Measurements from ENCODE around the gene GATAD2A. TPM values are rescaled to one million over a fixed set of nuclear protein-coding genes. Genes with fewer than 3 reads are reported as not detected.

The GATAD2A gene
- total and polyA plus RNA-seq, 2 of the 13 experiments (the other 11 are each of a cell fraction or from before 2014, with no cell fraction given) = 16.8 to 28.6 TPM

GRCh38 chr19:19513682-19514081 is 108.2 kb downstream of the GATAD2A start:
- intact Hi-C loops (cut with micrococcal nuclease; ENCODE audit: unreplicated experiment) = no loop called here
- H3K9ac ChIP-seq (ENCODE audit: insufficient read depth, low read depth, low read length) = no peak overlapping the region
- no peak overlapping the region for H3K27ac ChIP-seq (ENCODE audit: extremely low read length, insufficient read depth, low read length)
- ATAC-seq = no peak
- no TSS peak for BruUV-seq (replicated peaks)
- POLR2A ChIA-PET = no interaction called here
- H2AFZ ChIP-seq (ENCODE audit: low read length) = no peak overlapping the region
- no peak for FAIRE-seq
- CTCF ChIA-PET (ENCODE audit: low intra/inter-chr PET ratio, low total read pairs) = no interaction called here
- peaks cover 17% of the 10 kb centered on the region for H3K79me2 ChIP-seq (ENCODE audit: insufficient read depth, low read length)
- in situ Hi-C loops (cut with HindIII; ENCODE audit: extremely low pct_ligation_motif_present, low pct_unique_long_range_greater_than_20kb) = no loop called here
- TF ChIP-seq ZNF253 (CRISPR knock-in tag; IDR thresholded peaks at IDR 0.05; ENCODE audit: borderline replicate concordance) (no peak), SP2 (CRISPR knock-in tag; IDR thresholded peaks at IDR 0.05) (no peak), ZKSCAN8 (CRISPR knock-in tag; IDR thresholded peaks at IDR 0.05; ENCODE audit: borderline replicate concordance) (no peak), PHB2 (IDR thresholded peaks at IDR 0.05; ENCODE audit: partially characterized antibody) (no peak), KLF11 (CRISPR knock-in tag; IDR thresholded peaks at IDR 0.05) (no peak), ZFAT (CRISPR knock-in tag; conservative IDR thresholded peaks at IDR 0.05) (no peak), TAF15 (IDR thresholded peaks at IDR 0.05; ENCODE audit: low read depth, low read length, poor library complexity, severe bottlenecking) (no peak), ZNF460 (CRISPR knock-in tag; IDR thresholded peaks at IDR 0.05; ENCODE audit: borderline replicate concordance) (no peak)
- H4K20me1 ChIP-seq (ENCODE audit: insufficient read depth, low read length) = no peaks in the 10 kb centered on the region
- H3K27me3 ChIP-seq (ENCODE audit: control insufficient read depth in 1 of 2, insufficient read depth in 2 of 2, low read length in 2 of 2) = no peaks in the 10 kb centered on the region; a peak in 1 of 5 replicates
- WGBS (ENCODE audit: low lambda C conversion rate) = 97% methylated on average over 17 of the region's 17 CpGs
- no peak for DNase-seq (ENCODE audit: low spot score)
- H3K4me3 ChIP-seq (replicated peaks in 1 of 3; ENCODE audit: insufficient read depth in 1 of 3, low read depth in 2 of 3, low read length in 3 of 3) = no peak overlapping the region
- H3K36me3 ChIP-seq (replicated peaks in 1 of 2; ENCODE audit: control insufficient read depth in 1 of 2, insufficient read depth in 2 of 2, low read length in 2 of 2) = no peaks in the 10 kb centered on the region
- H3K9me3 ChIP-seq (ENCODE audit: low read length) = no peaks in the 10 kb centered on the region
- peaks cover 17% of the 10 kb centered on the region for H3K4me1 ChIP-seq (ENCODE audit: insufficient read depth, low read length)
- H3K4me2 ChIP-seq (ENCODE audit: low read depth, low read length) = no peak overlapping the region

- Histone ChIP-seq H3K36me3 (replicated peaks in 1 of 2; ENCODE audit: control insufficient read depth in 1 of 2, insufficient read depth in 2 of 2, low read length in 2 of 2) (peaks cover under 1 to 3% of the 10 kb centered on the region in 2 experiments; a peak in 2 of 5 replicates), H3K27me3 (ENCODE audit: control insufficient read depth in 1 of 2, insufficient read depth in 2 of 2, low read length in 2 of 2) (no peaks in the 10 kb centered on the region; a peak in 1 of 5 replicates), H3K4me1 (ENCODE audit: insufficient read depth, low read length) (peaks cover 17% of the 10 kb centered on the region), H3K4me3 (replicated peaks in 1 of 3; ENCODE audit: insufficient read depth in 1 of 3, low read depth in 2 of 3, low read length in 3 of 3) (no peak overlapping the region), H4K20me1 (ENCODE audit: insufficient read depth, low read length) (0 out of 2 replicates have a peak, but pooled peaks cover 2% of the 10 kb centered on the region), H2AFZ (ENCODE audit: low read length) (no peak overlapping the region), H3K4me2 (ENCODE audit: low read depth, low read length) (no peak overlapping the region), H3K9ac (ENCODE audit: insufficient read depth, low read depth, low read length) (no peak overlapping the region), H3K27ac (ENCODE audit: extremely low read length, insufficient read depth, low read length) (no peak overlapping the region), H3K79me2 (ENCODE audit: insufficient read depth, low read length) (peaks cover 17% of the 10 kb centered on the region), H3K9me3 (ENCODE audit: low read length) (no peaks in the 10 kb centered on the region)
- ChIA-PET POLR2A (no interaction called here), CTCF (ENCODE audit: low intra/inter-chr PET ratio, low total read pairs) (no interaction called here)
- no peak for FAIRE-seq
- no peak for DNase-seq (ENCODE audit: low spot score)
- TF ChIP-seq HOXA9 (CRISPR knock-in tag; IDR thresholded peaks at IDR 0.05; ENCODE audit: borderline replicate concordance) (no peak), RBFOX2 (IDR thresholded peaks at IDR 0.05; ENCODE audit: low read depth, low read length) (peak; percentile 44; the same call in 1 of the 2 replicates), AGO2 (optimal IDR thresholded peaks at IDR 0.05; ENCODE audit: low read depth, low read length) (peak; percentile 61), GATA4 (IDR thresholded peaks at IDR 0.05; ENCODE audit: borderline replicate concordance, low read depth) (no peak), DMAP1 (CRISPR knock-in tag; IDR thresholded peaks at IDR 0.05) (no peak), ZC3H13 (CRISPR knock-in tag; IDR thresholded peaks at IDR 0.05) (peak; percentile 76; the same call in 1 of the 2 replicates), MXD3 (CRISPR knock-in tag; IDR thresholded peaks at IDR 0.05) (no peak), ZKSCAN1 (IDR thresholded peaks at IDR 0.05; ENCODE audit: low read length) (no peak), HNRNPL (IDR thresholded peaks at IDR 0.05; ENCODE audit: low read depth, low read length) (no peak), ZBTB44 (CRISPR knock-in tag; IDR thresholded peaks at IDR 0.05) (no peak), ZNF335 (CRISPR knock-in tag; IDR thresholded peaks at IDR 0.05) (no peak), BORCS8-MEF2B (CRISPR knock-in tag; IDR thresholded peaks at IDR 0.05) (no peak)
- in situ Hi-C loops (cut with HindIII; ENCODE audit: extremely low pct_ligation_motif_present, low pct_unique_long_range_greater_than_20kb) (no loop called here), intact Hi-C loops (cut with micrococcal nuclease; ENCODE audit: unreplicated experiment) (no loop called here)
- ATAC-seq = no peak
- 98% methylated on average over 46 of the region's 46 CpGs for WGBS (ENCODE audit: low lambda C conversion rate)
- no TSS peak for BruUV-seq (replicated peaks)
Observed at GRCh38 chr19:19514215-19514657, 108.8 kb downstream of the GATAD2A start.
